WTC11 (cell line): ENCODE measurements around the gene ZMIZ1. TPM values are rescaled to one million over a fixed set of nuclear protein-coding genes. Genes with fewer than 3 reads are reported as not detected.

Experiments
- ATAC-seq: fragments of 200-7000 bp; cut with Tn5 transposase; 2 replicates; pipeline ENCODE4 v1.10.0; 2021; ENCODE audit warnings: mild to moderate bottlenecking, moderate library complexity
- CTCF ChIA-PET: fragments of 300-600 bp; sonication (Branson Sonifier 250); formaldehyde crosslinking; loops from one replicate; lab custom pipeline; 2021; ENCODE audit warnings: antibody characterized with exemption; lab: Charles Lee
- POLR2A ChIA-PET: fragments of 350-600 bp; sonication (Branson Sonifier 250); formaldehyde crosslinking; loops from one replicate; lab custom pipeline; 2021; ENCODE audit warnings: antibody characterized with exemption; lab: Charles Lee
- DNase-seq: peaks from one replicate; pipeline ENCODE4 v3.0.0; 2021; ENCODE audit warnings: low spot score
- H3K27ac Mint-ChIP-seq: 2 replicates; pipeline ENCODE4 v1.8.0; 2021; ENCODE audit warnings: mixed read lengths
- H3K27me3 Mint-ChIP-seq: 2 replicates; pipeline ENCODE4 v1.8.0; 2021; ENCODE audit warnings: low read depth, mild to moderate bottlenecking, moderate library complexity, mixed read lengths
- H3K36me3 Mint-ChIP-seq: 2 replicates; pipeline ENCODE4 v1.8.0; 2021; ENCODE audit warnings: mixed read lengths
- H3K4me1 Mint-ChIP-seq: 2 replicates; pipeline ENCODE4 v1.8.0; 2022; ENCODE audit warnings: mixed read lengths
- H3K4me3 Mint-ChIP-seq: 2 replicates; pipeline ENCODE4 v1.8.0; 2021; ENCODE audit warnings: mild to moderate bottlenecking, moderate library complexity, mixed read lengths
- H3K9me3 Mint-ChIP-seq: 2 replicates; pipeline ENCODE4 v1.8.0; 2021; ENCODE audit warnings: mixed read lengths
- FOXK1 ChIP-seq: sonication (generic); formaldehyde crosslinking; IDR thresholded peaks from 2 replicates; pipeline ENCODE4 v1.8.0; 2022; ENCODE audit warnings: mild to moderate bottlenecking, moderate library complexity, missing genetic modification reagents
- FOXP1 ChIP-seq: sonication (generic); formaldehyde crosslinking; IDR thresholded peaks from 2 replicates; pipeline ENCODE4 v1.8.0; 2022; ENCODE audit warnings: missing genetic modification reagents, mild to moderate bottlenecking, moderate library complexity, borderline replicate concordance
- GABPB1 ChIP-seq: sonication (generic); formaldehyde crosslinking; IDR thresholded peaks from 2 replicates; pipeline ENCODE4 v1.8.1; 2023; ENCODE audit warnings: mild to moderate bottlenecking, missing genetic modification reagents
- MAX ChIP-seq: sonication (generic); formaldehyde crosslinking; IDR thresholded peaks from 2 replicates; pipeline ENCODE4 v1.8.0; 2022; ENCODE audit warnings: mild to moderate bottlenecking, missing genetic modification reagents
- MLX ChIP-seq: sonication (generic); formaldehyde crosslinking; IDR thresholded peaks from 2 replicates; pipeline ENCODE4 v1.8.1; 2023; ENCODE audit warnings: mild to moderate bottlenecking, missing genetic modification reagents, moderate library complexity
- MXD4 ChIP-seq: fragments of 250-450 bp; sonication (Bioruptor Pico); IDR thresholded peaks from 2 replicates; pipeline ENCODE4 v1.8.0; 2021; ENCODE audit warnings: mild to moderate bottlenecking, moderate library complexity, borderline replicate concordance
- NFATC4 ChIP-seq: fragments of 250-450 bp; sonication (Bioruptor Pico); IDR thresholded peaks from 2 replicates; pipeline ENCODE4 v1.9.0; 2021; ENCODE audit warnings: mild to moderate bottlenecking
- NR2C2 ChIP-seq: sonication (generic); formaldehyde crosslinking; IDR thresholded peaks from 2 replicates; pipeline ENCODE4 v1.8.0; 2022; ENCODE audit warnings: mild to moderate bottlenecking, missing genetic modification reagents
- OVOL2 ChIP-seq: fragments of 250-450 bp; sonication (Bioruptor Pico); IDR thresholded peaks from 2 replicates; pipeline ENCODE4 v1.9.0; 2021; ENCODE audit warnings: mild to moderate bottlenecking, borderline replicate concordance
- SMAD3 ChIP-seq: sonication (generic); formaldehyde crosslinking; IDR thresholded peaks from 2 replicates; pipeline ENCODE4 v1.8.0; 2022; ENCODE audit warnings: missing genetic modification reagents, mild to moderate bottlenecking, borderline replicate concordance
- SP1 ChIP-seq: sonication (generic); formaldehyde crosslinking; conservative IDR thresholded peaks from 2 replicates; pipeline ENCODE4 v1.8.1; 2022; ENCODE audit warnings: missing genetic modification reagents
- STAT6 ChIP-seq: sonication (generic); formaldehyde crosslinking; conservative IDR thresholded peaks from 2 replicates; pipeline ENCODE4 v1.8.1; 2023; ENCODE audit warnings: mild to moderate bottlenecking, low read depth, missing genetic modification reagents, moderate library complexity
- TCF7 ChIP-seq: sonication (generic); formaldehyde crosslinking; IDR thresholded peaks from 2 replicates; pipeline ENCODE4 v1.8.0; 2022; ENCODE audit warnings: mild to moderate bottlenecking, low read depth, missing genetic modification reagents, moderate library complexity
- USF2 ChIP-seq: sonication (generic); formaldehyde crosslinking; IDR thresholded peaks from 2 replicates; pipeline ENCODE4 v1.8.1; 2023; ENCODE audit warnings: mild to moderate bottlenecking, missing genetic modification reagents, moderate library complexity
- ZNF121 ChIP-seq: sonication (generic); formaldehyde crosslinking; IDR thresholded peaks from 2 replicates; pipeline ENCODE4 v1.8.0; 2023; ENCODE audit warnings: missing genetic modification reagents
- ZNF219 ChIP-seq: sonication (generic); formaldehyde crosslinking; IDR thresholded peaks from 2 replicates; pipeline ENCODE4 v1.8.0; 2023; ENCODE audit warnings: missing genetic modification reagents, mild to moderate bottlenecking, borderline replicate concordance
- ZNF232 ChIP-seq: sonication (generic); formaldehyde crosslinking; IDR thresholded peaks from 2 replicates; pipeline ENCODE4 v1.8.0; 2022; ENCODE audit warnings: mild to moderate bottlenecking, missing genetic modification reagents
- ZNF317 ChIP-seq: sonication (generic); formaldehyde crosslinking; IDR thresholded peaks from 2 replicates; pipeline ENCODE4 v1.8.1; 2023; ENCODE audit warnings: low read depth, mild to moderate bottlenecking, moderate library complexity, missing genetic modification reagents, borderline replicate concordance
- ZNF425 ChIP-seq: fragments of 250-450 bp; sonication (Bioruptor Pico); conservative IDR thresholded peaks from 2 replicates; pipeline ENCODE4 v1.9.0; 2021; ENCODE audit warnings: mild to moderate bottlenecking
- total RNA-seq: library from RNA; stranded (reverse); gene quantifications from 3 replicates; pipeline ENCODE4 v1.2.3, GENCODE V29; 2021

ZMIZ1 gene
- total RNA-seq, 1 experiment from 2014 or later: 44.4 TPM

GRCh38 chr10:79049931-79050895 is 18.6 kb upstream of the ZMIZ1 start:
- TF ChIP-seq GABPB1 (CRISPR knock-in tag) (no peak), NFATC4 (no peak), ZNF425 (CRISPR knock-in tag) (no peak), STAT6 (no peak), FOXP1 (CRISPR knock-in tag) (no peak), NR2C2 (no peak), FOXK1 (CRISPR knock-in tag) (no peak), ZNF121 (no peak), MXD4 (CRISPR knock-in tag) (no peak), MAX (no peak), SP1 (no peak), ZNF317 (CRISPR knock-in tag) (no peak), OVOL2 (no peak)
- H3K36me3 Mint-ChIP-seq: no peaks in the 10 kb centered on the region
- ChIA-PET POLR2A (no interaction called here), CTCF (interaction anchor here (0.9 to 1.6 kb wide), 3 partner anchors 76 to 145 kb away, joined by 3 to 4 read pairs (median 3); no protein-coding TSS in a partner anchor)
- H3K4me3 Mint-ChIP-seq: no peak overlapping the region
- DNase-seq (peak; percentile 4), ATAC-seq (no peak)
- no peaks in the 10 kb centered on the region for H3K9me3 Mint-ChIP-seq
- peaks cover 47% of the 10 kb centered on the region for H3K4me1 Mint-ChIP-seq
- no peak overlapping the region for H3K27ac Mint-ChIP-seq
- H3K27me3 Mint-ChIP-seq: peaks cover 5% of the 10 kb centered on the region

- no peak overlapping the region for H3K27ac Mint-ChIP-seq
- H3K36me3 Mint-ChIP-seq: no peaks in the 10 kb centered on the region
- TF ChIP-seq TCF7 (CRISPR knock-in tag) (no peak), SMAD3 (no peak), ZNF219 (CRISPR knock-in tag) (no peak), ZNF232 (CRISPR knock-in tag) (no peak), MLX (CRISPR knock-in tag) (no peak), USF2 (CRISPR knock-in tag) (no peak)
- ATAC-seq (no peak), DNase-seq (peak; percentile 7)
- CTCF ChIA-PET: interaction anchor here (0.9 to 1.4 kb wide), 6 partner anchors 12 to 88 kb away, joined by 3 to 7 read pairs (median 4); no protein-coding TSS in a partner anchor
- no peaks in the 10 kb centered on the region; the same call in 1 of the 2 replicates for H3K27me3 Mint-ChIP-seq
- POLR2A ChIA-PET: no interaction called here
- no peaks in the 10 kb centered on the region for H3K9me3 Mint-ChIP-seq
- H3K4me3 Mint-ChIP-seq: no peak overlapping the region
- H3K4me1 Mint-ChIP-seq: peaks cover 44% of the 10 kb centered on the region
These were observed 17.7 kb upstream of the ZMIZ1 start for GRCh38 chr10:79050896-79051555.
